B cell (primary cell): ENCODE results near the gene GADD45A.

ENCODE experiments used
- EZH2 ChIP-seq: IDR thresholded peaks from 2 replicates; pipeline ENCODE4 v1.6.1; 2012; ENCODE audit warnings: borderline replicate concordance, low read depth, mild to moderate bottlenecking, moderate library complexity, low read length; ENCODE audit not compliant: insufficient read depth, poor library complexity, severe bottlenecking
- TF ChIP-seq, protein P1 (sequence below): fragments of 200-600 bp; IDR thresholded peaks from one replicate; pipeline ENCODE4 v1.8.0; 2022; ENCODE audit warnings: antibody characterized with exemption, mild to moderate bottlenecking

- TF ChIP-seq, protein P1, sequence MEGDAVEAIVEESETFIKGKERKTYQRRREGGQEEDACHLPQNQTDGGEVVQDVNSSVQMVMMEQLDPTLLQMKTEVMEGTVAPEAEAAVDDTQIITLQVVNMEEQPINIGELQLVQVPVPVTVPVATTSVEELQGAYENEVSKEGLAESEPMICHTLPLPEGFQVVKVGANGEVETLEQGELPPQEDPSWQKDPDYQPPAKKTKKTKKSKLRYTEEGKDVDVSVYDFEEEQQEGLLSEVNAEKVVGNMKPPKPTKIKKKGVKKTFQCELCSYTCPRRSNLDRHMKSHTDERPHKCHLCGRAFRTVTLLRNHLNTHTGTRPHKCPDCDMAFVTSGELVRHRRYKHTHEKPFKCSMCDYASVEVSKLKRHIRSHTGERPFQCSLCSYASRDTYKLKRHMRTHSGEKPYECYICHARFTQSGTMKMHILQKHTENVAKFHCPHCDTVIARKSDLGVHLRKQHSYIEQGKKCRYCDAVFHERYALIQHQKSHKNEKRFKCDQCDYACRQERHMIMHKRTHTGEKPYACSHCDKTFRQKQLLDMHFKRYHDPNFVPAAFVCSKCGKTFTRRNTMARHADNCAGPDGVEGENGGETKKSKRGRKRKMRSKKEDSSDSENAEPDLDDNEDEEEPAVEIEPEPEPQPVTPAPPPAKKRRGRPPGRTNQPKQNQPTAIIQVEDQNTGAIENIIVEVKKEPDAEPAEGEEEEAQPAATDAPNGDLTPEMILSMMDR = no peak
- no peak for TF ChIP-seq EZH2
Observed at GRCh38 chr1:67711855-67712212, 26.8 kb downstream of the GADD45A start.
